Neural cell (in vitro differentiated cells): ENCODE results near the gene ZNF154.

Source experiments
- CTCF ChIP-seq: fragments of 450-650 bp; IDR thresholded peaks from 2 replicates; pipeline ENCODE4 v1.5.1; 2014; ENCODE audit warnings: antibody characterized with exemption, mild to moderate bottlenecking, moderate library complexity; ENCODE audit not compliant: poor library complexity, severe bottlenecking
- EZH2 ChIP-seq: fragments of 200-600, 300-800 bp; shearing (Covaris generic), sonication (generic); IDR thresholded peaks from 2 replicates; pipeline ENCODE4 v1.6.1; 2014; ENCODE audit warnings: antibody characterized with exemption, low read length, borderline replicate concordance, mild to moderate bottlenecking; ENCODE audit not compliant: insufficient read depth, poor library complexity, severe bottlenecking
- MXI1 ChIP-seq: fragments of 450-650 bp; conservative IDR thresholded peaks from 2 replicates; pipeline ENCODE4 v1.6.1; 2014; ENCODE audit warnings: antibody characterized with exemption, mild to moderate bottlenecking; ENCODE audit not compliant: poor library complexity, severe bottlenecking

DNA sequence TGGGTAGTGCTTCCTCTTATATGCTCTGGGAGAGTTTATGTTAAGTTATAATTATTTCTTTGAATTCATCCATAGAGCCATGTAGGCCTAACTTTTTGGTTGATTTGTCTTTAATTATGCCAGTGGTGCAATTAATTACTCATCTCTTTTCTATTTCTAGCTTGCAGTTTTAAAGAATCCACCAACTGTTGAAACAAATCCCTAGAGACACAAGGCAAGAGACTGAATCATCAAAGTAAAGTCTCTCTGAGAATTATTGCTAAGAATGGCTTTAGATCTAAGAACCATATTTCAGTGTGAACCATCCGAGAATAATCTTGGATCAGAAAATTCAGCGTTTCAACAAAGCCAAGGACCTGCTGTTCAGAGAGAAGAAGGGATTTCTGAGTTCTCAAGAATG lies 33.1 kb downstream of the ZNF154 start:
- TF ChIP-seq EZH2 (no peak), CTCF (no peak), MXI1 (no peak)
